ENCODE data around the gene SV2A.
"Not testable (repeated sequence)": the region's sequence is repeated elsewhere in the genome, so short reads cannot be mapped to it uniquely, and the experiment has no call there.

The SV2A gene, protein sequence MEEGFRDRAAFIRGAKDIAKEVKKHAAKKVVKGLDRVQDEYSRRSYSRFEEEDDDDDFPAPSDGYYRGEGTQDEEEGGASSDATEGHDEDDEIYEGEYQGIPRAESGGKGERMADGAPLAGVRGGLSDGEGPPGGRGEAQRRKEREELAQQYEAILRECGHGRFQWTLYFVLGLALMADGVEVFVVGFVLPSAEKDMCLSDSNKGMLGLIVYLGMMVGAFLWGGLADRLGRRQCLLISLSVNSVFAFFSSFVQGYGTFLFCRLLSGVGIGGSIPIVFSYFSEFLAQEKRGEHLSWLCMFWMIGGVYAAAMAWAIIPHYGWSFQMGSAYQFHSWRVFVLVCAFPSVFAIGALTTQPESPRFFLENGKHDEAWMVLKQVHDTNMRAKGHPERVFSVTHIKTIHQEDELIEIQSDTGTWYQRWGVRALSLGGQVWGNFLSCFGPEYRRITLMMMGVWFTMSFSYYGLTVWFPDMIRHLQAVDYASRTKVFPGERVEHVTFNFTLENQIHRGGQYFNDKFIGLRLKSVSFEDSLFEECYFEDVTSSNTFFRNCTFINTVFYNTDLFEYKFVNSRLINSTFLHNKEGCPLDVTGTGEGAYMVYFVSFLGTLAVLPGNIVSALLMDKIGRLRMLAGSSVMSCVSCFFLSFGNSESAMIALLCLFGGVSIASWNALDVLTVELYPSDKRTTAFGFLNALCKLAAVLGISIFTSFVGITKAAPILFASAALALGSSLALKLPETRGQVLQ

DNA sequence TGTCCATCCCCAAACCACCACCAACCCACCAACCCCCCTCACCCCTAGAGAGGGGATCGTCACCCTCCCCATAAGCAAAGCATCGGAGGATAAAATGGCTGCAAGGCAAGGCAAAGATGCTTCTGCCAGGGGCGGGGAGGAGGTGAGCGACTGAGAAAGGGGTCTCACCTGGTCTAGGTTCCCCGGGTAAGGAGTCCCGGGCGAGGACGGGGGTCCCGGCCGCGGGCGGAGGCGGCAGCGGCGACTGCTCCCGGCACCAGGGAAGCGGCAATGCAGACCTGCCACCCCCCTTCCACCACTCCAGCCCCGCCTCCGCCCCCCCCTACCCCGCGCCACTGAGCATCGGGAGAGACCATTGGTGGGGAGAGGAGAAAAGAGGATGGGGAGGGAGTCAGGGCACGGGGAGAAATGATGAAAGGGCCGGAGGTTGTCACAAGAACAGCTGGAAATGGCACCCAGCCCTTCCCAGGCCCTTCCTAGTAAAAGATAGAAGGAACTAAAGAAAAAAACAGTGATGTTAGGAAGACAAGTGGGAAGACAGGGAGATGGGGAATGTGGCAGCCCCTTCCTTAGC, at the start of gene SV2A:
Gene SV2A (minus strand): TSS at position 274 of the 574 bp plus-strand sequence. CDS start 4,004 bp downstream, outside the sequence.
- peaks cover 38% of the 10 kb centered on the region for H3K4me1 Mint-ChIP-seq (ENCODE audit: low read depth)
- peaks cover 8% of the 10 kb centered on the region for H3K36me3 Mint-ChIP-seq (ENCODE audit: low read depth)
- no peaks in the 10 kb centered on the region for H3K27me3 Mint-ChIP-seq (ENCODE audit: low read depth)
- H3K27ac Mint-ChIP-seq = peak within 1 kb of the TSS; percentile 83
- H3K9me3 Mint-ChIP-seq = no peaks in the 10 kb centered on the region
- H3K4me3 Mint-ChIP-seq = peak within 1 kb of the TSS; percentile 94

DNA sequence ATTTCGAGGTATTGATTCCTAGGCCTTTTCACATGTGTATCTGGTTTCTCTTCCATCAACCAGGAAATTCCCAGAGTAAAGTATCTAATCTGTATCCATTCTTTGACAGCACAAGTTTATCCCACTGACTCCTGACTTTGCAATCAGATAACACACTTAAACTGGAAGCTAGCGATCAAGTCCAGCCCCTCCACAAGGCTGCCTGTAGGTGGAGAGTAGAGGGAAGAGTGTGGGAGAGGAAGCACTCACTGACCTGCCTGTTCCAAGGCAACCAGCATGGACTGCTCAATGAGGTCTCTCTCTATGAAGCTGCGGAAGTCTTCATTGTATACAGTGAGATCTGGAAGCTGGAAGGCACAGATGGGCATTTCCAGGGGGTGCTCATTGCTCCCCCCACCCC, 49.4 kb upstream of the SV2A start:
- Mint-ChIP-seq H3K9me3 (no peaks in the 10 kb centered on the region), H3K36me3 (ENCODE audit: low read depth) (peaks cover 15% of the 10 kb centered on the region), H3K4me1 (ENCODE audit: low read depth) (peaks cover 8% of the 10 kb centered on the region), H3K4me3 (no peak overlapping the region), H3K27ac (no peak overlapping the region), H3K27me3 (ENCODE audit: low read depth) (no peaks in the 10 kb centered on the region)

DNA sequence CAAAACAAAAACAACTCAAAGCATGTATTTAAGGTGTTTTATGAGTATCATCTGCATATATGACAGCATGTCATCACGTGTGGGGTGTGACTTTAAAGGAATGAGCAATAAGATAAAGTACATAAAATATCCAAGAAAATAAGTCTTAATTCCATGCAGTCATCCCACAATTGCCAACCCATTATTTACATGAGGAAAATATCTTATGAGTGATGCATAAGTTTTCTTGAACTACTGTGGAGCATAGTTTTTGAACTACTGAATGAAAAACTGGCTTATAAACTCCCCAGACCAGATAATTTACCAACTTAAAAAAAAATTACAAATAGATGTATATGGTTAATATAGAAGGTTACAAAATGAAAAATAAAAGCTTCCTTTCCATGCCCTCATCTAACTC, 48.8 kb upstream of the SV2A start:
- Mint-ChIP-seq H3K27me3 (ENCODE audit: low read depth) (no peaks in the 10 kb centered on the region), H3K27ac (no peak overlapping the region), H3K4me1 (ENCODE audit: low read depth) (peaks cover 13% of the 10 kb centered on the region), H3K36me3 (ENCODE audit: low read depth) (peaks cover 15% of the 10 kb centered on the region), H3K9me3 (no peaks in the 10 kb centered on the region), H3K4me3 (no peak overlapping the region)

DNA sequence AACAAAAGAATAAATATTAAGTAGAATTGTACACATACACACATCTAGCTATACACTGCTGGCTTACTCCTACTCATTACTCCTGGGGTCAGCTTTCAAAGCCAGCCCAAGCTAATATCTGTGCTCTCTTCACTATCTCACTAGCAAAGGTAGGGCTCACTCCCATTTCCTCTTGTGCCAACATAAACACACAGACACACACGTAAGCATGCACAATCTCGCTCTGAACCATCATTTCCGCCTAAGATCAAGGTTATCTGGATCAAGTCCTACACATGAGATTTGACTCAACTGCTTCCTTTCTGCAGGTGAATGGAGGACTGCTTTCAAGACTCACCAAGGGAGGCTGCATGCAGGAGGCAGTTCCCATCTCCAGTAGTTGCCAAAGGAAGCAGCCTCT, 47.8 kb upstream of the SV2A start:
- H3K9me3 Mint-ChIP-seq = no peaks in the 10 kb centered on the region
- peaks cover 14% of the 10 kb centered on the region for H3K4me1 Mint-ChIP-seq (ENCODE audit: low read depth)
- no peaks in the 10 kb centered on the region for H3K27me3 Mint-ChIP-seq (ENCODE audit: low read depth)
- H3K27ac Mint-ChIP-seq = no peak overlapping the region
- peaks cover 15% of the 10 kb centered on the region for H3K36me3 Mint-ChIP-seq (ENCODE audit: low read depth)
- no peak overlapping the region for H3K4me3 Mint-ChIP-seq

DNA sequence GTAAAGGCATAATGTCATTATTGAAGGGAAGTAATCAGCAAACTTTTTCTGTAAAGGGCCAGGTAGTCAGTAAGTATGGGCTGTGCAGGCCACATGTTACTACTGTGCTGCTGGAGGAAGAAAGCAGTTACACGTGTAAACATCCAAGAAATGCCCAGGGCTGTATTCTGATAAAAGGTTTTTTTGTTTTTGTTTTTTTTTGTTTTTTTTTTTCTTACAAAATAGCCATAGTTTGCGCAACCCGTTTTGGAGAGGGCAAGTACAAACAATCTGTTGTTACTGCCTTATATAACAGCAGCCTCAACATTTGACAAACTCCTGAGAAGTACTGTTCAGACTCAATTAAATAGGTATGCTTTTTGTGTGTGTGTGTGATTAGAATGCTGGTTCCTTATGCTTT, 45.7 kb upstream of the SV2A start:
- H3K4me1 Mint-ChIP-seq (ENCODE audit: low read depth) = peaks cover 14% of the 10 kb centered on the region
- H3K27me3 Mint-ChIP-seq (ENCODE audit: low read depth) = no peaks in the 10 kb centered on the region
- H3K4me3 Mint-ChIP-seq = no peak overlapping the region
- no peaks in the 10 kb centered on the region for H3K9me3 Mint-ChIP-seq
- no peak overlapping the region for H3K27ac Mint-ChIP-seq
- peaks cover 22% of the 10 kb centered on the region for H3K36me3 Mint-ChIP-seq (ENCODE audit: low read depth)

DNA sequence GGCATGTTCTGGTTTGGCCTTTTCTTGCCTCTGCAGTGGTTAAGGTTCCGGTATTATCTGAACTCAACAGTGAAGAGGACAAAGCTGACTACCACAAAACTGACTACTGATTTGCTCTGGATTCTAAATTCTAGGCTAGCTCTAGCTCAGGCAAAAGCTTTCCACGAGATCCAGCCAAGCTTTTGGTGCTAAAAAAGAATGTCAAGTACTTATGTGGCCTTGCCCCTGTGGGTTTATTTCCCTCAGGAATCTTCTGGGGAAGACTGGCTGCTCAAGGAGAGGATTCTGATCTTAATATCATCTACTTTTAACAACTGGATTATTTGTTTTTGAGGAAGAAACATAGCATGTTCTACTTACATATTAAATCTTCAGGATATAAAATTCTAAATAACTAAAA, 45.1 kb upstream of the SV2A start:
- Mint-ChIP-seq H3K27ac (no peak overlapping the region), H3K27me3 (ENCODE audit: low read depth) (no peaks in the 10 kb centered on the region), H3K4me1 (ENCODE audit: low read depth) (peaks cover 14% of the 10 kb centered on the region), H3K36me3 (ENCODE audit: low read depth) (peaks cover 25% of the 10 kb centered on the region), H3K4me3 (no peak overlapping the region), H3K9me3 (no peaks in the 10 kb centered on the region)

DNA sequence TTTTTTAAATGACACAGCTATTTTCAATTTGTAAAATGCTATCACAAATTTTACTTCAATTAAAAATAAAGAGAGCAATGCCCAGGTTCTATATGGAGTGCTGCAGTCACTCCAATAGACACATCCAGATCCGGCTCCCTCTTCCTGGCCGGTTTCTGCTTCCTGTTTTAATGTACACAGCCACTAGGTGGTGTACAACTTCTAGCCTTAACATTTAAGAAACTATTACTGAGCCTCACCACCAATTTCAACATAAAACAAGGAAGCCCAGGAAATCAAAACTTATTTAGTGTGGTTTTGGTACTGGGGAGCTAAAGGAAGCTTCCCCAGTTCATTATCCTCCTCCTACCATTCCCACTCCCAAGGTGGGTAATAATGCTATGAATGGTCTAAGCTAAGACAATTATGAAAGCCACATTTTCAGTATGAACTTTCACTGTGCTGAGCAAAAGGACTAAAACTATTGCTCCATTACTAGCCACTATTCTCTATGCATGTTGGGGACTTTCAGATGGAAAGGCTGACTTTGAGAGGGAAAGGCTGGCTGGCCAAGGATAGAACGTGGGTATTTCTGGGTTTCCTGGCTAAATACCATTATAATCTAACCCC, 44.5 kb upstream of the SV2A start:
- H3K27ac Mint-ChIP-seq = no peak overlapping the region
- H3K27me3 Mint-ChIP-seq (ENCODE audit: low read depth) = no peaks in the 10 kb centered on the region
- no peaks in the 10 kb centered on the region for H3K9me3 Mint-ChIP-seq
- peaks cover 14% of the 10 kb centered on the region for H3K4me1 Mint-ChIP-seq (ENCODE audit: low read depth)
- H3K36me3 Mint-ChIP-seq (ENCODE audit: low read depth) = peaks cover 24% of the 10 kb centered on the region
- H3K4me3 Mint-ChIP-seq = no peak overlapping the region

DNA sequence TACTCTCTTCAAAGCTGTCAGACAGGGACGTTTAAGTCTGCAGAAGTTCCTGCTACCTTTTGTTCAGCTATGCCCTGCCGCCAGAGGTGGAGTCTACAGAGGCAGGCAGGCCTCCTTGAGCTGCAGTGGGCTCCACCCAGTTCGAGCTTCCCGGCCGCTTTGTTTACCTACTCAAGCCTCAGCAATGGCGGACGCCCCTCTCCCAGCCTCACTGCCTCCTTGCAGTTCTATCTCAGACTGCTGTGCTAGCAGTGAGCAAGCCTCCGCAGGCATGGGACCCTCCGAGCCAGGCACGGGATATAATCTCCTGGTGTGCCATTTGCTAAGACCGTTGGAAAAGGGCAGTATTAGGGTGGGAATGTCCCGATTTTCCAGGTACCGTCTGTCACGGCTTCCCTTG, 39.9 kb upstream of the SV2A start:
- not testable (repeated sequence) for H3K4me3 Mint-ChIP-seq; H3K9me3 Mint-ChIP-seq; H3K27ac Mint-ChIP-seq; H3K27me3 Mint-ChIP-seq (ENCODE audit: low read depth)
- peaks cover 10% of the 10 kb centered on the region for H3K4me1 Mint-ChIP-seq (ENCODE audit: low read depth)
- peaks cover 29% of the 10 kb centered on the region for H3K36me3 Mint-ChIP-seq (ENCODE audit: low read depth)

DNA sequence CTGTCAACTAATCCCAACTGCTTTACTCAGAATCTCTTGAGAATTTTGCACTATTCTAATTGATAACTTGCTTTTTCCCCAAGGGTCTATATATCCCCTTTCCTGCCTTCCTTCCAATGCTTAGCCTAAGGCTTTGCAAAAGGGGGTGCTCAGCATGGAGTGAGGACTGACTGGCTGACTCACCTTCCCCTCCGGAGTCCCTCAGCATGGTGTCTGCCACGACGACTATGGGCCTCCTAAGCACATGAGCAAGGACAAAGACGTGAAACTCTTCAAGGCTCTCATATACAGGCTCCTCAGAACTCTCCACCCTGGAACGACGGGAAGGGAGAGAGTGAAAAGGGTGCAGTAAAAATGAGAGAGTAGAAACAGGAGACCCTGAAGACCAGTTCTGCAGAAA, 32.3 kb upstream of the SV2A start:
- no peak overlapping the region for H3K27ac Mint-ChIP-seq

DNA sequence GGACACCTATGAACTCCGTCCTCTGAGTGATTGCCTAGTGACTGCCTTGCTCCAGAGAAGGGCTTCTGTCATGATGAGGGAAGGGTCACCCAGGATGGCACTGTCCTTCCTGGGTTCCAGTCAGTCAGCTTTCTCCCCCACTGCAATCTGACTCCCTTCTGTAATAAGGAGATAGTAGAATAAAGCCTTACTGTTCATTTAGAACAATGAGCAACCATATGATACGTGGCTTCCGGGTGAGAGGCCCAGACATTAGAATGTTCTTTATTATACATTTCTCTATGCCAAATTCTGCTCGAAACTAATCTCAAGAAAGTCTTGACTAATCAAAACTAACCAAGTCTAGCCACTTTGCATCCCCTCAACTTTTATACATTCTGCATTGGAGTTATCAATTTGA, 27.6 kb upstream of the SV2A start:
- Mint-ChIP-seq H3K27ac (no peak overlapping the region), H3K4me3 (no peak overlapping the region), H3K36me3 (ENCODE audit: low read depth) (peaks cover 22% of the 10 kb centered on the region), H3K4me1 (ENCODE audit: low read depth) (peaks cover 13% of the 10 kb centered on the region), H3K27me3 (ENCODE audit: low read depth) (no peaks in the 10 kb centered on the region), H3K9me3 (no peaks in the 10 kb centered on the region)

More for the DNA sequence above, 32.3 kb upstream of the SV2A start:
- Mint-ChIP-seq H3K4me3 (no peak overlapping the region), H3K36me3 (ENCODE audit: low read depth) (peaks cover 21% of the 10 kb centered on the region), H3K4me1 (ENCODE audit: low read depth) (peaks cover 4% of the 10 kb centered on the region), H3K27me3 (ENCODE audit: low read depth) (no peaks in the 10 kb centered on the region), H3K9me3 (no peaks in the 10 kb centered on the region)

DNA sequence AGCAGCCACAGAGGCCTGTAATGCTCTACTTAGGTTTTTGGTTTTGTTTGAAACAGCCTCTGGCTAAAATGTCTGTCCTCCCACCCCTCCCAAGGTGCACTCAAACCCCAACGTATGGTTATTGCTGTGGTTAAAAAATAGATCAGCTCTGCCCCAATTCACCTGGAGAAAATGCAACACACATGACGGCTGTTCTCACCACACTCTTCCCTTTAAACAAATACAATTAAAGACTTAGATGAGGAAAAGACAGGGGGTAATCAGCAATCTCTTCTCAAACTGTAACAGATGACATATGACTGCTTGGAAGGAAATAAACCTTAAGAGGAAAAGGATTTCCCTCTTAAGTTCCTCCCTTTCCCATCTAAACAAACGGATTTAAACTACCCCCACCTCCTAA, 25.2 kb upstream of the SV2A start:
- H3K9me3 Mint-ChIP-seq = no peaks in the 10 kb centered on the region
- H3K4me1 Mint-ChIP-seq (ENCODE audit: low read depth) = peaks cover 23% of the 10 kb centered on the region
- peaks cover 17% of the 10 kb centered on the region for H3K36me3 Mint-ChIP-seq (ENCODE audit: low read depth)
- no peak overlapping the region for H3K4me3 Mint-ChIP-seq
- H3K27me3 Mint-ChIP-seq (ENCODE audit: low read depth) = no peaks in the 10 kb centered on the region
- H3K27ac Mint-ChIP-seq = no peak overlapping the region

DNA sequence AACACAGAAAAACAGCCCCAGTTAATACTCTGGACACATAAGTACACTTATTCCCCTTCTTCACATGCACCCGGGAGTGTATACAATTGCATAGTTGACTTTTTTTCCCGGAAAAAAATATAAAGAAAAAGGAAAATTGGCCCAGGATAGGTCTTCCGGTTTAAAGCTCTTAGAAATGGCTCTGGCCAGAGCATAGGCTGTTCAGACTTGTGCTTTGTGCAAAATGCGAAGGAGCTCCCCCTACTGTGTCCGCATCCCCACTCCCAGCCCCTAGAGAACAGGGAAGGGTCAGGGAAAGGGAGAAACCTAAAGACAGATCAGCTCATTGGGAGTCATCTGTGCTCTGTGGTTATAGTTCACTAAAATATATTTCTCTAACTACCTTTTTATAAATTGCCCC, 24.6 kb upstream of the SV2A start:
- peaks cover 26% of the 10 kb centered on the region for H3K4me1 Mint-ChIP-seq (ENCODE audit: low read depth)
- peaks cover 13% of the 10 kb centered on the region for H3K36me3 Mint-ChIP-seq (ENCODE audit: low read depth)
- no peak overlapping the region for H3K4me3 Mint-ChIP-seq
- no peaks in the 10 kb centered on the region for H3K9me3 Mint-ChIP-seq
- H3K27me3 Mint-ChIP-seq (ENCODE audit: low read depth) = no peaks in the 10 kb centered on the region
- no peak overlapping the region for H3K27ac Mint-ChIP-seq

DNA sequence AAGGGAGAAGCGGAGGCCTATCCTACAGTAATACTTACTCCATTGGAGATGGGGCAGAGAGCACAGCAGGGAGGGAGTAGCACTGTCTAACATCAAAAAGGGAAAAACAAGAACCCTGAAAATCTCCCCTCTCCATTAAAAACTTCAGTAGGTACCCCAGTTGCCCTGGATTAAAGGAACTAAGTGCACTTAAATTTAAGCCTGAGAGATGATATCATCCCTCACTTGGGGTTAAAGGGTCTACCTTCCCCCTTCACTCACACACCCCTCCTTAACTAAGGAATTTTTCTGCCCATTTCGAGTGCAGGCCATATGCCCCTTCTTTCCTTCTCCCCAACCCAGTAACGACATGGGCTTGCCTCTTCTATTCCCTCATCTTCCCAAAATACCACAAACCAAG, 22.8 kb upstream of the SV2A start:
- Mint-ChIP-seq H3K4me3 (no peak overlapping the region), H3K4me1 (ENCODE audit: low read depth) (peaks cover 29% of the 10 kb centered on the region), H3K27ac (no peak overlapping the region), H3K36me3 (ENCODE audit: low read depth) (peaks cover 11% of the 10 kb centered on the region), H3K27me3 (ENCODE audit: low read depth) (no peaks in the 10 kb centered on the region), H3K9me3 (no peaks in the 10 kb centered on the region)

DNA sequence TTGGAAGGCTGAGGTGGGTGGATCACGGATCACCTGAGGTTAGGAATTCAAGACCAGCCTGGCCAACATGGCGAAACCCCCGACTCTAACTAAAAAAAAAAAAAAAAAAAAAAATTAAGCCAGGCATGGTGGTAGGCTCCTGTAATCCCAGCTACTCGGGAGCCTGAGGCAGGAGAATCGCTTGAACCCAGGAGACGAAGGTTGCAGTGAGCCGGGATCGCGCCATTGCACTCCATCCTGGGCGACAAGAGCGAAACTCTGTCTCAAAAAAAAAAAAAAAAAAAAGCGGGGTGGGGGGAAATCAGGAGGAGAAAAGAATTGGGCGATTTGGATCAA, 21.0 kb upstream of the SV2A start:
- peaks cover 29% of the 10 kb centered on the region for H3K4me1 Mint-ChIP-seq (ENCODE audit: low read depth)
- not testable (repeated sequence) for H3K9me3 Mint-ChIP-seq; H3K36me3 Mint-ChIP-seq (ENCODE audit: low read depth); H3K27me3 Mint-ChIP-seq (ENCODE audit: low read depth)
- H3K27ac Mint-ChIP-seq = peak overlapping the region; percentile 62
- peak overlapping the region; percentile 37 for H3K4me3 Mint-ChIP-seq

DNA sequence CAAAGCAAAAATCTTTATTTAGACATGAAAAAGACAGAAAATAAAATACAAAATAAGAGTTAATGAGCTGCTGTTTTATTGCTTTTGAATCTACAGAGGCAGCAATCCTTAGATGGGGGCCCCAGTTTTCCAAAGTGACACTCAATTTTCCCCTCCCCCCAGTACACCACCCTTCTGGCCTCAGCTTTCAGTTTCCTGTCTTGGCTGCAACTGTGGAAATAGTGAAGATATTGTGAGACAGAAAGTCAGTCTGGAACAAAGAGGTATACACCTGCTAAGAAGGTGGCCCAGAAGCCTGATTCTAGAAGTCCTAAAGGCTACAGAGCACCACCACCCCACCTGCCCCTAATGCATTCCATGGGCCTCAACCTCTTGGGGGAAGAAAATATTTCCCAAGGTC, 20.1 kb upstream of the SV2A start:
- H3K9me3 Mint-ChIP-seq = no peaks in the 10 kb centered on the region
- no peaks in the 10 kb centered on the region for H3K36me3 Mint-ChIP-seq (ENCODE audit: low read depth)
- H3K4me1 Mint-ChIP-seq (ENCODE audit: low read depth) = peaks cover 23% of the 10 kb centered on the region
- no peaks in the 10 kb centered on the region for H3K27me3 Mint-ChIP-seq (ENCODE audit: low read depth)
- H3K27ac Mint-ChIP-seq = peak overlapping the region; percentile 71
- peak overlapping the region; percentile 38 for H3K4me3 Mint-ChIP-seq

All from T-helper 1 cell treated with Interleukin-12 subunit alpha and Interleukin-12 subunit beta and Interleukin-4 antibody, amounts not matched to agents 30 μg/mL and 1 μg/mL, for 36 hours (primary cell).